Retinal pigment epithelial cell (primary cell): ENCODE measurements around the gene TEDC2.

ENCODE experiments used
- DNase-seq: peaks from one replicate; pipeline ENCODE4 v3.0.0-alpha.2; 2010; ENCODE audit warnings: low read depth
- H3K4me3 ChIP-seq: 2 replicates; pipeline ENCODE4 v1.5.1; 2011; ENCODE audit warnings: mild to moderate bottlenecking, low read length, control low read depth, moderate library complexity
- TF ChIP-seq, protein P1 (sequence below): conservative IDR thresholded peaks from 2 replicates; pipeline ENCODE4 v1.5.1; 2011; ENCODE audit warnings: low read depth, low read length, control low read depth, inconsistent platforms

TEDC2 gene

GRCh38 chr16:2490190-2491105, 30.5 kb downstream of the TEDC2 start:
- DNase-seq = no peak
- TF ChIP-seq, protein P1, sequence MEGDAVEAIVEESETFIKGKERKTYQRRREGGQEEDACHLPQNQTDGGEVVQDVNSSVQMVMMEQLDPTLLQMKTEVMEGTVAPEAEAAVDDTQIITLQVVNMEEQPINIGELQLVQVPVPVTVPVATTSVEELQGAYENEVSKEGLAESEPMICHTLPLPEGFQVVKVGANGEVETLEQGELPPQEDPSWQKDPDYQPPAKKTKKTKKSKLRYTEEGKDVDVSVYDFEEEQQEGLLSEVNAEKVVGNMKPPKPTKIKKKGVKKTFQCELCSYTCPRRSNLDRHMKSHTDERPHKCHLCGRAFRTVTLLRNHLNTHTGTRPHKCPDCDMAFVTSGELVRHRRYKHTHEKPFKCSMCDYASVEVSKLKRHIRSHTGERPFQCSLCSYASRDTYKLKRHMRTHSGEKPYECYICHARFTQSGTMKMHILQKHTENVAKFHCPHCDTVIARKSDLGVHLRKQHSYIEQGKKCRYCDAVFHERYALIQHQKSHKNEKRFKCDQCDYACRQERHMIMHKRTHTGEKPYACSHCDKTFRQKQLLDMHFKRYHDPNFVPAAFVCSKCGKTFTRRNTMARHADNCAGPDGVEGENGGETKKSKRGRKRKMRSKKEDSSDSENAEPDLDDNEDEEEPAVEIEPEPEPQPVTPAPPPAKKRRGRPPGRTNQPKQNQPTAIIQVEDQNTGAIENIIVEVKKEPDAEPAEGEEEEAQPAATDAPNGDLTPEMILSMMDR = no peak
- no peak overlapping the region for H3K4me3 ChIP-seq

- DNase-seq = no peak
- no peak overlapping the region for H3K4me3 ChIP-seq
- TF ChIP-seq, protein P1 = no peak
Measured at GRCh38 chr16:2492292-2492691, 32.4 kb downstream of the TEDC2 start.

GRCh38 chr16:2493605-2494004, 33.7 kb downstream of the TEDC2 start:
- no peak overlapping the region for H3K4me3 ChIP-seq
- TF ChIP-seq, protein P1 = no peak
- no peak for DNase-seq

- DNase-seq = no peak
- TF ChIP-seq, protein P1 = no peak
- H3K4me3 ChIP-seq = no peak overlapping the region
Measured at GRCh38 chr16:2494616-2495015, 34.7 kb downstream of the TEDC2 start.

DNA sequence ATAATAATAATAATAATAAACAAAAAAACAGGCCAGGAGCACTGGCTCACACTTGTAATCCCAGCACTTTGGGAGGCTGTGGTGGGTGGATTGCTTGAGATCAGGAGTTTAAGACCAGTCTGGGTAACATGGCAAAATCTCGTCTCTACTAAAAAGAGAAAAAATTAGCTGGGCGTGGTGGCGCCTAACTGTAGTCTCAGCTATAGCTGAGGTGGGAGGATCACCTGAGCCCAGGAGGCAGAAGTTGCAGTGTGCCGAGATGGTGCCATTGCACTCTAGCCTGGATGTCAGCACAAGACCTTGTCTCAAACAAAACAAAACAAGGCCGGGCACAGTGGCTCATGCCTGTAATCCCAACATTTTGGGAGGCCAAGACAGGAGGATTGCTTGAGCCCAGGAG, 35.1 kb downstream of the TEDC2 start:
- DNase-seq = no peak
- TF ChIP-seq, protein P1 = no peak
- H3K4me3 ChIP-seq = no peak overlapping the region

GRCh38 chr16:2496223-2497115, 36.6 kb downstream of the TEDC2 start:
- no peak for DNase-seq
- TF ChIP-seq, protein P1 = no peak
- H3K4me3 ChIP-seq = no peak overlapping the region
